WTC11 (cell line): ENCODE results near the gene GRIN2A. TPM values are rescaled to one million over a fixed set of nuclear protein-coding genes. Genes with fewer than 3 reads are reported as not detected.

Experiments used
- ATAC-seq: fragments of 200-7000 bp; cut with Tn5 transposase; 2 replicates; pipeline ENCODE4 v1.10.0; 2021; ENCODE audit warnings: mild to moderate bottlenecking, moderate library complexity
- CTCF ChIA-PET: fragments of 300-600 bp; sonication (Branson Sonifier 250); formaldehyde crosslinking; loops from one replicate; lab custom pipeline; 2021; ENCODE audit warnings: antibody characterized with exemption; lab: Charles Lee
- POLR2A ChIA-PET: fragments of 350-600 bp; sonication (Branson Sonifier 250); formaldehyde crosslinking; loops from one replicate; lab custom pipeline; 2021; ENCODE audit warnings: antibody characterized with exemption; lab: Charles Lee
- DNase-seq: peaks from one replicate; pipeline ENCODE4 v3.0.0; 2021; ENCODE audit warnings: low spot score
- H3K27ac Mint-ChIP-seq: 2 replicates; pipeline ENCODE4 v1.8.0; 2021; ENCODE audit warnings: mixed read lengths
- H3K27me3 Mint-ChIP-seq: 2 replicates; pipeline ENCODE4 v1.8.0; 2021; ENCODE audit warnings: low read depth, mild to moderate bottlenecking, moderate library complexity, mixed read lengths
- H3K36me3 Mint-ChIP-seq: 2 replicates; pipeline ENCODE4 v1.8.0; 2021; ENCODE audit warnings: mixed read lengths
- H3K4me1 Mint-ChIP-seq: 2 replicates; pipeline ENCODE4 v1.8.0; 2022; ENCODE audit warnings: mixed read lengths
- H3K4me3 Mint-ChIP-seq: 2 replicates; pipeline ENCODE4 v1.8.0; 2021; ENCODE audit warnings: mild to moderate bottlenecking, moderate library complexity, mixed read lengths
- H3K9me3 Mint-ChIP-seq: 2 replicates; pipeline ENCODE4 v1.8.0; 2021; ENCODE audit warnings: mixed read lengths
- ELF4 ChIP-seq: sonication (generic); formaldehyde crosslinking; IDR thresholded peaks from 2 replicates; pipeline ENCODE4 v1.8.1; 2022; ENCODE audit warnings: low read depth, mild to moderate bottlenecking, moderate library complexity, missing genetic modification reagents
- ETV6 ChIP-seq: sonication (generic); formaldehyde crosslinking; IDR thresholded peaks from 2 replicates; pipeline ENCODE4 v1.8.1; 2022; ENCODE audit warnings: mild to moderate bottlenecking, missing genetic modification reagents
- FOXJ3 ChIP-seq: sonication (generic); formaldehyde crosslinking; IDR thresholded peaks from 2 replicates; pipeline ENCODE4 v1.9.0; 2021; ENCODE audit warnings: missing genetic modification reagents, mild to moderate bottlenecking, borderline replicate concordance
- FOXK1 ChIP-seq: sonication (generic); formaldehyde crosslinking; IDR thresholded peaks from 2 replicates; pipeline ENCODE4 v1.8.0; 2022; ENCODE audit warnings: mild to moderate bottlenecking, moderate library complexity, missing genetic modification reagents
- GABPB1 ChIP-seq: sonication (generic); formaldehyde crosslinking; IDR thresholded peaks from 2 replicates; pipeline ENCODE4 v1.8.1; 2023; ENCODE audit warnings: mild to moderate bottlenecking, missing genetic modification reagents
- GTF2I ChIP-seq: fragments of 250-450 bp; sonication (Bioruptor Pico); conservative IDR thresholded peaks from 2 replicates; pipeline ENCODE4 v1.4.0; 2021; ENCODE audit warnings: mild to moderate bottlenecking
- MXD4 ChIP-seq: fragments of 250-450 bp; sonication (Bioruptor Pico); IDR thresholded peaks from 2 replicates; pipeline ENCODE4 v1.8.0; 2021; ENCODE audit warnings: mild to moderate bottlenecking, moderate library complexity, borderline replicate concordance
- NR2C2 ChIP-seq: sonication (generic); formaldehyde crosslinking; IDR thresholded peaks from 2 replicates; pipeline ENCODE4 v1.8.0; 2022; ENCODE audit warnings: mild to moderate bottlenecking, missing genetic modification reagents
- RORB ChIP-seq: fragments of 250-450 bp; sonication (Bioruptor Pico); IDR thresholded peaks from 2 replicates; pipeline ENCODE4 v1.9.0; 2021; ENCODE audit warnings: mild to moderate bottlenecking
- SP1 ChIP-seq: sonication (generic); formaldehyde crosslinking; conservative IDR thresholded peaks from 2 replicates; pipeline ENCODE4 v1.8.1; 2022; ENCODE audit warnings: missing genetic modification reagents
- TP53 ChIP-seq: sonication (generic); formaldehyde crosslinking; IDR thresholded peaks from 2 replicates; pipeline ENCODE4 v1.8.1; 2023; ENCODE audit warnings: mild to moderate bottlenecking, missing genetic modification reagents
- ZNF121 ChIP-seq: sonication (generic); formaldehyde crosslinking; IDR thresholded peaks from 2 replicates; pipeline ENCODE4 v1.8.0; 2023; ENCODE audit warnings: missing genetic modification reagents
- ZNF138 ChIP-seq: sonication (generic); formaldehyde crosslinking; conservative IDR thresholded peaks from 2 replicates; pipeline ENCODE4 v1.8.1; 2022; ENCODE audit warnings: mild to moderate bottlenecking, moderate library complexity, missing genetic modification reagents
- ZNF232 ChIP-seq: sonication (generic); formaldehyde crosslinking; IDR thresholded peaks from 2 replicates; pipeline ENCODE4 v1.8.0; 2022; ENCODE audit warnings: mild to moderate bottlenecking, missing genetic modification reagents
- ZNF416 ChIP-seq: fragments of 250-450 bp; sonication (Bioruptor Pico); IDR thresholded peaks from 2 replicates; pipeline ENCODE4 v1.9.0; 2021; ENCODE audit warnings: mild to moderate bottlenecking, inconsistent platforms
- total RNA-seq: library from RNA; stranded (reverse); gene quantifications from 3 replicates; pipeline ENCODE4 v1.2.3, GENCODE V29; 2021
- TF ChIP-seq, protein P1 (sequence below): sonication (generic); formaldehyde crosslinking; IDR thresholded peaks from 2 replicates; pipeline ENCODE4 v1.8.1; 2022; ENCODE audit warnings: low read depth, missing genetic modification reagents, borderline replicate concordance
- TF ChIP-seq, protein P2 (sequence below): sonication (generic); formaldehyde crosslinking; IDR thresholded peaks from 2 replicates; pipeline ENCODE4 v1.8.1; 2022; ENCODE audit warnings: mild to moderate bottlenecking, missing genetic modification reagents, moderate library complexity, borderline replicate concordance
- TF ChIP-seq, protein P3 (sequence below): fragments of 200-600 bp; IDR thresholded peaks from 2 replicates; pipeline ENCODE4 v1.8.0; 2022; ENCODE audit warnings: antibody characterized with exemption
- TF ChIP-seq, protein P4 (sequence below): sonication (generic); formaldehyde crosslinking; IDR thresholded peaks from 2 replicates; pipeline ENCODE4 v1.8.1; 2023; ENCODE audit warnings: mild to moderate bottlenecking, moderate library complexity, missing genetic modification reagents

Gene GRIN2A
- total RNA-seq, 1 experiment from 2014 or later, result 3.5 TPM

DNA sequence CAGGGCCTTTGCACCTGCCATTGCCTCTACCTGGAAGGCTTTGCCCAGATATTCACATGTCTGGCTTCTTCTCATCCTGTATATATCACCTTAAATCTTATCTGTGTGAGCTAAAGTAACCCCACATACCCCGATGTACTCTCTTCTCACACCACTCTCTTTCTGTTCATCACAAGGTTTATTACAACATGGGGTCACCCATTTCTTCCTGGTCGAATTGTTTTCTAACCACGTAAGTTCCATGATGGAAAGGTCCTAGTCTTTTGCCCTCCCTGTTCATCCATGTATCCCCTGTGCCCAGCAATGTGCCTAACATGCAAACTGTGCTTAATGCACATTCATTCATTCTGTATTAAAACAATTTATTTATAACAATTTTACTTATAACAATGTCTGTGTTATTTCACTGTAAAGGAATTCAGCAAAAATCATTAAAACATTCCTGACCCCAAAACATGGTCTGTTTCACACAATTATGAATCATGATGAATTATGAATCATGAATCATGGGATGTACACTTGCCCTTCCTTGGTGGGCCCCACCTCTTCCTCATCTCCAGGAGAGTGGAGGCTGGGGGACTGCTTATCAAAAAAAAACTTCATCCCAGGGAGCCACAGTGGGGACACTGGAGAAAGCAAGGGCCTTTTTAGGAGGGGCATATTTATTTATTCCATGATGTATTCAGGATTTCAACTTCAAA, 336.4 kb downstream of the GRIN2A start:
- ATAC-seq, result no peak
- POLR2A ChIA-PET, result no interaction called here
- DNase-seq, result no peak

DNA sequence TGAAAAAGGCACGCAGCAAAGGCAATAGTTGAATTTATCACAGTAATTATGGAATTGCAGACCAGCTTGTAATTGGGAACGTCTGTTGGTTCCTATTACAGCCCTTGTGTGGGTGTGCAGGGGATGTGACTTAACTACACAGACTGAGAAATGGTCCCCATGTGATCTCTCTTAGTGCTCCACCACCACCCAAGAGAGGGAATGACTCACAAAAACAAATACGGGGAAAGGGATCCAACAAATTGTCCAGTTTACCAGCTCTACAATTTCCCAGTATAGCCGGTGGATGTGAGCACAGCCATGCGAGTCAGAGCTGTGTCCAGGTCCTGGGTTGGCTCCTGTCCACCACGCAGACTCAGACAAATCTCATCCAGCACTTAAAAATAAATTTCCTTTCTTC, 337.9 kb downstream of the GRIN2A start:
- ChIA-PET POLR2A (no interaction called here), CTCF (interaction anchor here (1.4 kb wide), 1 partner anchor 336 kb away, joined by 4 read pairs; no protein-coding TSS in a partner anchor)
- ATAC-seq (no peak), DNase-seq (no peak)
- H3K4me1 Mint-ChIP-seq, result peaks cover 11% of the 10 kb centered on the region
- no peak for TF ChIP-seq FOXK1 (CRISPR knock-in tag)
- TF ChIP-seq, protein P1, sequence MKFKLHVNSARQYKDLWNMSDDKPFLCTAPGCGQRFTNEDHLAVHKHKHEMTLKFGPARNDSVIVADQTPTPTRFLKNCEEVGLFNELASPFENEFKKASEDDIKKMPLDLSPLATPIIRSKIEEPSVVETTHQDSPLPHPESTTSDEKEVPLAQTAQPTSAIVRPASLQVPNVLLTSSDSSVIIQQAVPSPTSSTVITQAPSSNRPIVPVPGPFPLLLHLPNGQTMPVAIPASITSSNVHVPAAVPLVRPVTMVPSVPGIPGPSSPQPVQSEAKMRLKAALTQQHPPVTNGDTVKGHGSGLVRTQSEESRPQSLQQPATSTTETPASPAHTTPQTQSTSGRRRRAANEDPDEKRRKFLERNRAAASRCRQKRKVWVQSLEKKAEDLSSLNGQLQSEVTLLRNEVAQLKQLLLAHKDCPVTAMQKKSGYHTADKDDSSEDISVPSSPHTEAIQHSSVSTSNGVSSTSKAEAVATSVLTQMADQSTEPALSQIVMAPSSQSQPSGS (CRISPR knock-in tag), result no peak
- no peaks in the 10 kb centered on the region for H3K27me3 Mint-ChIP-seq
- H3K9me3 Mint-ChIP-seq, result no peaks in the 10 kb centered on the region
- H3K27ac Mint-ChIP-seq, result no peak overlapping the region
- no peaks in the 10 kb centered on the region for H3K36me3 Mint-ChIP-seq
- H3K4me3 Mint-ChIP-seq, result no peak overlapping the region

More for the DNA sequence above, 336.4 kb downstream of the GRIN2A start:
- Mint-ChIP-seq H3K36me3 (no peaks in the 10 kb centered on the region), H3K4me3 (no peak overlapping the region), H3K4me1 (peaks cover 8% of the 10 kb centered on the region), H3K27me3 (no peaks in the 10 kb centered on the region), H3K27ac (no peak overlapping the region), H3K9me3 (no peaks in the 10 kb centered on the region)
- CTCF ChIA-PET, result no interaction called here
- TF ChIP-seq, protein P2, sequence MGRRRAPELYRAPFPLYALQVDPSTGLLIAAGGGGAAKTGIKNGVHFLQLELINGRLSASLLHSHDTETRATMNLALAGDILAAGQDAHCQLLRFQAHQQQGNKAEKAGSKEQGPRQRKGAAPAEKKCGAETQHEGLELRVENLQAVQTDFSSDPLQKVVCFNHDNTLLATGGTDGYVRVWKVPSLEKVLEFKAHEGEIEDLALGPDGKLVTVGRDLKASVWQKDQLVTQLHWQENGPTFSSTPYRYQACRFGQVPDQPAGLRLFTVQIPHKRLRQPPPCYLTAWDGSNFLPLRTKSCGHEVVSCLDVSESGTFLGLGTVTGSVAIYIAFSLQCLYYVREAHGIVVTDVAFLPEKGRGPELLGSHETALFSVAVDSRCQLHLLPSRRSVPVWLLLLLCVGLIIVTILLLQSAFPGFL, result no peak
- TF ChIP-seq ZNF121 (CRISPR knock-in tag), result no peak
- TF ChIP-seq ZNF416 (CRISPR knock-in tag), result no peak
- no peak for TF ChIP-seq GABPB1 (CRISPR knock-in tag)
- no peak for TF ChIP-seq ELF4
- TF ChIP-seq RORB (CRISPR knock-in tag), result no peak
- TF ChIP-seq, protein P3, sequence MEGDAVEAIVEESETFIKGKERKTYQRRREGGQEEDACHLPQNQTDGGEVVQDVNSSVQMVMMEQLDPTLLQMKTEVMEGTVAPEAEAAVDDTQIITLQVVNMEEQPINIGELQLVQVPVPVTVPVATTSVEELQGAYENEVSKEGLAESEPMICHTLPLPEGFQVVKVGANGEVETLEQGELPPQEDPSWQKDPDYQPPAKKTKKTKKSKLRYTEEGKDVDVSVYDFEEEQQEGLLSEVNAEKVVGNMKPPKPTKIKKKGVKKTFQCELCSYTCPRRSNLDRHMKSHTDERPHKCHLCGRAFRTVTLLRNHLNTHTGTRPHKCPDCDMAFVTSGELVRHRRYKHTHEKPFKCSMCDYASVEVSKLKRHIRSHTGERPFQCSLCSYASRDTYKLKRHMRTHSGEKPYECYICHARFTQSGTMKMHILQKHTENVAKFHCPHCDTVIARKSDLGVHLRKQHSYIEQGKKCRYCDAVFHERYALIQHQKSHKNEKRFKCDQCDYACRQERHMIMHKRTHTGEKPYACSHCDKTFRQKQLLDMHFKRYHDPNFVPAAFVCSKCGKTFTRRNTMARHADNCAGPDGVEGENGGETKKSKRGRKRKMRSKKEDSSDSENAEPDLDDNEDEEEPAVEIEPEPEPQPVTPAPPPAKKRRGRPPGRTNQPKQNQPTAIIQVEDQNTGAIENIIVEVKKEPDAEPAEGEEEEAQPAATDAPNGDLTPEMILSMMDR, result no peak
- TF ChIP-seq ZNF232 (CRISPR knock-in tag), result no peak
- no peak for TF ChIP-seq ZNF138 (CRISPR knock-in tag)
- TF ChIP-seq MXD4 (CRISPR knock-in tag), result no peak
- TF ChIP-seq NR2C2, result no peak
- TF ChIP-seq, protein P4, sequence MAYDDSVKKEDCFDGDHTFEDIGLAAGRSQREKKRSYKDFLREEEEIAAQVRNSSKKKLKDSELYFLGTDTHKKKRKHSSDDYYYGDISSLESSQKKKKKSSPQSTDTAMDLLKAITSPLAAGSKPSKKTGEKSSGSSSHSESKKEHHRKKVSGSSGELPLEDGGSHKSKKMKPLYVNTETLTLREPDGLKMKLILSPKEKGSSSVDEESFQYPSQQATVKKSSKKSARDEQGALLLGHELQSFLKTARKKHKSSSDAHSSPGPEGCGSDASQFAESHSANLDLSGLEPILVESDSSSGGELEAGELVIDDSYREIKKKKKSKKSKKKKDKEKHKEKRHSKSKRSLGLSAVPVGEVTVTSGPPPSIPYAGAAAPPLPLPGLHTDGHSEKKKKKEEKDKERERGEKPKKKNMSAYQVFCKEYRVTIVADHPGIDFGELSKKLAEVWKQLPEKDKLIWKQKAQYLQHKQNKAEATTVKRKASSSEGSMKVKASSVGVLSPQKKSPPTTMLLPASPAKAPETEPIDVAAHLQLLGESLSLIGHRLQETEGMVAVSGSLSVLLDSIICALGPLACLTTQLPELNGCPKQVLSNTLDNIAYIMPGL (CRISPR knock-in tag), result no peak
- TF ChIP-seq GTF2I (CRISPR knock-in tag), result no peak
- TF ChIP-seq TP53 (CRISPR knock-in tag), result no peak
- no peak for TF ChIP-seq FOXJ3 (CRISPR knock-in tag)
- TF ChIP-seq ETV6, result no peak
- TF ChIP-seq SP1 (CRISPR knock-in tag), result no peak
